Epithelial cell of esophagus (primary cell): ENCODE data around the gene MAB21L3.
A peak's percentile ranks its signal among the peaks of the same experiment; 100 is the strongest.
"Not testable (repeated sequence)": the region's sequence is repeated elsewhere in the genome, so short reads cannot be mapped to it uniquely, and the experiment has no call there.

Experiments
- DNase-seq: peaks from one replicate; pipeline ENCODE4 v3.0.0; 2010; ENCODE audit warnings: low read depth
- H3K4me3 ChIP-seq: 2 replicates; pipeline ENCODE4 v1.5.1; 2011; ENCODE audit warnings: mild to moderate bottlenecking, low read length, control low read depth
- CTCF ChIP-seq: IDR thresholded peaks from 2 replicates; pipeline ENCODE4 v1.5.1; 2011; ENCODE audit warnings: low read depth, mild to moderate bottlenecking, low read length, control low read depth, inconsistent platforms; ENCODE audit not compliant: insufficient read depth; ENCODE audit errors: missing control alignments

MAB21L3 gene

GRCh38 chr1:116133696-116134475, 22.7 kb downstream of the MAB21L3 start:
- TF ChIP-seq CTCF, result peak; percentile 23
- no peak for DNase-seq
- H3K4me3 ChIP-seq, result no peak overlapping the region

- H3K4me3 ChIP-seq, result no peak overlapping the region
- TF ChIP-seq CTCF, result no peak
Observed at GRCh38 chr1:116134476-116134773, 23.2 kb downstream of the MAB21L3 start.

GRCh38 chr1:116138277-116138792, 27.1 kb downstream of the MAB21L3 start:
- DNase-seq, result no peak
- no peak overlapping the region for H3K4me3 ChIP-seq
- TF ChIP-seq CTCF, result no peak

More at GRCh38 chr1:116134476-116134773, 23.2 kb downstream of the MAB21L3 start:
- DNase-seq, result no peak

- TF ChIP-seq CTCF, result no peak
- no peak for DNase-seq
- no peak overlapping the region for H3K4me3 ChIP-seq
Observed at GRCh38 chr1:116139592-116140134, 28.5 kb downstream of the MAB21L3 start.

- DNase-seq, result no peak
- no peak overlapping the region for H3K4me3 ChIP-seq
- TF ChIP-seq CTCF, result no peak
Observed at GRCh38 chr1:116144151-116144550, 33.0 kb downstream of the MAB21L3 start.

- DNase-seq, H3K4me3 ChIP-seq: not testable (repeated sequence)
Observed at GRCh38 chr1:116146447-116147113, 35.4 kb downstream of the MAB21L3 start.

GRCh38 chr1:116147114-116147510, 35.9 kb downstream of the MAB21L3 start:
- no peak for TF ChIP-seq CTCF
- DNase-seq, result no peak
- no peak overlapping the region for H3K4me3 ChIP-seq
